ENCODE measurements around the gene C1S.
"Not testable (repeated sequence)": the region's sequence is repeated elsewhere in the genome, so short reads cannot be mapped to it uniquely, and the experiment has no call there.

C1S gene

GRCh38 chr12:7107181-7107580 is 46.7 kb downstream of the C1S start:
- DNase-seq, result not testable (repeated sequence)

GRCh38 chr12:7107636-7108002 is 47.1 kb downstream of the C1S start:
- no peak for DNase-seq

DNA sequence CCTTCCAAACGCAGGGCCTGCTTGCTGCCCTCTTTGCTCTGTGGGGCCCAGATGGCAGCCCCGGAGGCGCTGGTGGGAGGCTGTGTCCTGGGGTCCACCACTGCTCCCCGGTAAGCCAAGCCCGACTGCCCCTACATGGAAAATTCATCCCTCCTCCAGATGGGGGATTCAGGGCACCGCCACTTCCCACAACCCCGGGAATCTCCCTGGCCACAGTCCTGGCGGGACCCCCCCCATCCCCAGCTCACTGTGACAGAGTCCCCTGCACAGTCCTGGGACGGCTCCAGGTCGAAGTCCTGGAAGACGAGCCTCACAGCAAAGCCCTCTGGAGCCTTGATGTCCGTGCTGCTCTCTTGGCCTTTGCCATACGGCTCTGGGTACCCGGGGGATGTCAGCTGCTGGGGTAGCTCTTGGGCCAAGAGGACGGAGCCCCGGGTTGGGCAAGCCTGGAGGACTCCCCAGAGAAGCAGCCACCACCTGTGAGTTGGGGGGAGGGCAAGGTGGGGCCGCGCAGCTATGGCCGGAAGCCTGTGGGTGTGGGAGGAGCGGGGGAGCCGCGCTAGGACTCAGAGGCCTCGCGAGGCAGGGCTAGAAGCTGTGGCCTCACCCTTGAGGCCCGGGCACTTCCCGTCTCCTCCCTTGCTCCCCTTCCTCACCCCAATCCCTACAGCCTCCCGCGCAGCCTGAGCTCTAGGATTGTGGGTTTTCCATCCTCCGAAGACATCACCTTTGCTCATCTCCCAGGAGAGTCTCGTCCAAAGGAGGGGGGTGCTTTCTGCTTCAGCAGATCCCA is 47.7 kb downstream of the C1S start:
- peak; percentile 77 for DNase-seq

DNA sequence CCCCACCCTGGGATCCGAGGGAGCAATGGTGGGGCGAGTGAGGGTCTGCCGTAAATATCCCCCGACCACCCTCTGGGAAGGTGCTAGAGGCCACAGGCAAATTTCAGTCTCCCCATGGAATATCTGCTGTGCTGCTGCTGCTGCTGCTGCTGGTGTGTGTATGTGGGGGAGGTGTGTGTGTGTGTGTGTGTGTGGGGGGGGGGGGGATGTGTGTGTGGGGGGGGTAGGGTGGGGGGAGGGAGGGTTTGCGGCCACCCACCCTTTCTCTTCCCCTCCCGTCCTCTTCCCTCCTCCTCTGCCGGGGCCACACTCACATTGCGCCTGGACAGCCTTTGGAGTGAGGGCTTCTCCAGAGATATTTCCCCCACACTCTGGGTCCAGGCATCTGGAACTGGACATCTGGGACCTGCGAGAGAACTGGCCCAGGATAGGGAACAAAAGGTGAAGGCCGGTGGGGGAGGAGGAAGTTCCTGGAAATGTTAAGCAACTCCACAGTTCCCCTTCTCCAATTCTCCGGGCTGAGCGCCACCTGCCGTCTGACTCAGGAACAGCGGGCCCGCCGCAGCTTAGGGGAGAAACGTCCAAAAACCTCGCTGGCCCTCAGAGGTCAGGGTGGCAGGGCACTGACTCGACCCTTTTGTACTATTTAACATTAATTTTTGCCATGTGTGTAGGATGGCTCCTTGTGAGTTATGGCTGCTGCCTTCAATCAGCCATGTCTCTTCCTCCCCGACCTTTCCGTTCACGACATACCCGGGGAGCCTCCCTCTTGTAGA is 48.5 kb downstream of the C1S start, which contains the start of gene C1RL:
Gene C1RL, minus strand, starts transcription at position 419 of the 776 bp plus-strand sequence. Its CDS starts 34 bp downstream, at position 385.
- DNase-seq, result peak; percentile 79

GRCh38 chr12:7109572-7109920 is 49.0 kb downstream of the C1S start:
- DNase-seq, result no peak

GRCh38 chr12:7110661-7111060 is 50.1 kb downstream of the C1S start:
- DNase-seq, result no peak

DNA sequence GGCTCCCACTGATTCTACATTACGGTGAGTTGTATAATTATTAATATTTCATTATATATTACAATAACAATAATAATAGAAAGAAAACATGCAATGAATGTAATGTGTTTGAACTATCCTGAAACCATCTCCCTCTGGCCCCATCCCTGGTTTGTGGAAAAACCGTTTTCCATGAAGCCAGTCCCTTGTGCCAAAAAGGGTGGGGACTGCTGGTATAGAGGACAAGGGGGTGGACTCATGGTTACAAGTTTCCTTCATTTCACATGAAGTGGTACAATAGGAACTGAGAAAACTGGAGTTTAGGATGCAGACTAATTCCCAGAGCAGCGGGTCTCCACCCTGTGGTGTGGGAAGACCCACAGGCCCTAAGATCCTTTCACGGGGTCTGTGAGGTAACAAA is 51.5 kb downstream of the C1S start:
- no peak for DNase-seq

DNA sequence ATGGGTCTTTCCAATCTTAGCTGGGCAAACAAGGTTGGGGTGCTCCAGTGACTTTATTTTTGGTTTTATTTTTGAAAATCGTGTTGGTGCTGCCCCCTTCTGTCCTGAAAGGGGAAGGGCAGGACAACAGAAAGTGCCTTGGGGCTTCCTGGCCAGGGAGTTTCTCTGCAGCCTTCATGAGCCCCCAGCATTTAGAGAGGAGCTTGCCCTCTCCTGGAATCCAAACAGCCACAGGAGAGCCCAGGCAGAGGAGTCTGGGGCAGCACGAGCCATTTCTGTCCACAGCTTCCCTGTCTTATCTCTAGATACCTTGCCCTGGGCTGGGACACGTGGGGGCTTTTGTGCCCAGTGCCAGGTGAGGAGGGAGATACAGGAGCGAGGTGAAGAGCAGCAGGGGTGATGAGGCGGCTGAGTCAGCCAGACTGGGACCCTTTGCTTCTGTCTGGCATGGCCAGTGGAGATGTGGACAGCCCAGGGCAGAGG is 52.9 kb downstream of the C1S start:
- peak; percentile 71 for DNase-seq

GRCh38 chr12:7114008-7114407 is 53.5 kb downstream of the C1S start:
- DNase-seq, result no peak

DNA sequence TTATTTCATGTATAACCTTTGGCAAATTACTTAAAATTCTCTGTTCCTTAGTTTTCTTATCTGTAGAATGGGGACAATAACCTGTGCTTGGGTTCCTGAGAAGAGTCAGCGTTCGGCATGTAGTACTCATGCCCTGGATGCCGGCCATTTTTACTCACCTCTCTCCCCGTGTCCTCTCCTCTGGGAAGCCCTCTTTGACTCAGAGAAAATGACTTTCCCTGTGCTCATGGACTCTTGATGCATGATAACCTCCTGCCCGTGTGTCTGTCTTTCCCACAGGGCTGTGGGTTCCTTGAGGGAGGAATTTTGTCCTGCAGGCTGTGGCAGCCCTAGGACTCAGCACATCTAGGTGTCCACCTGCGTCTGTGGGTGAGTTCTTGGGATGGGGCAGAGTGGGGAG is 54.3 kb downstream of the C1S start:
- no peak for DNase-seq

GRCh38 chr12:7116196-7116595 is 55.7 kb downstream of the C1S start:
- DNase-seq, result no peak

- DNase-seq, result no peak
Observed at GRCh38 chr12:7116916-7117315, 56.4 kb downstream of the C1S start.

GRCh38 chr12:7117670-7118069 is 57.2 kb downstream of the C1S start:
- DNase-seq, result no peak

- no peak for DNase-seq
Observed at GRCh38 chr12:7118881-7119280, 58.4 kb downstream of the C1S start.

DNA sequence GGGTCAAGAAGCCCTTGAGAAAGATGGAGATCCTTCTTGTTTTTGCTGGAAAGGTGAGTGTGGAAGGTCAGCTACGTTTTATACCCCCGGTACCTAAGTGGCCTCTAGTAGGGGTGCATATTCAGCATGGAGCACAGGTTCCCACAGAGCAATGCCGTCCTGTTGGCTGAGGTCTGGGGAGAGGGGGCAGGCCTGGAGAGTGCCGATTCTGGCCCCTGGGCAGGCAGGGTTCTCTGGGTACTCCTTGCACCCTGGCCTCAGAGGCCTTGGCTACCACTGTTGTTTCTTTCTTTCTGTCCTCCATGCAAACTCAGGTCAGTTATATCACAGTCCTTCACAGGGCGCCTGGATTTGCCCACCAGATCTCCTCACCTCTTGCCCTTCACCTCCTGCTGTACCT is 59.6 kb downstream of the C1S start:
- DNase-seq, result no peak

Data from CD4-positive, alpha-beta T cell treated with Interleukin-12 subunit alpha and Interleukin-12 subunit beta, for 1 hour (primary cell).